HG03575 (cell line): ENCODE data around the gene TYMS.

ENCODE experiments used
- ATAC-seq: cut with Tn5 transposase; IDR thresholded peaks from one replicate; pipeline ENCODE4 v1.9.1; 2021; ENCODE audit not compliant: unreplicated experiment, insufficient number of reproducible peaks, low FRiP score; ENCODE audit errors: extremely low read depth

The TYMS gene

DNA sequence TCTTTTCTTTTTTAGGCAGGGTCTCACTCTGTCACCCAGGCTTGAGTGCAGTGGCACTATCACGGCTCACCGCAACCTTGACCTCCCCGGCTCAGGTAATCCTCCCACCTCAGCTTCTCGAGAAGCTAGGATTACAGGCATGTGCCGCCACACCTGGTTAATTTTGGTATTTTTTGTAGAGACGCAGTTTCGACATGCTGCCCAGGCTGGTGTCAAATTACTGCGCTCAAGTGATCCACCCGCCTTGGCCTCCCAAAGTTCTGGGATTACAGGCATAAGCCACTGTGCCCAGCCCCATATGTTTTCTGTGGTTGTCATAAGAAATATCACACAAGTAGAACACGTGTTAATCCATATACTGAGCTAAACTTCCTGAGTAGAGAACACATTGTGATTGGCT is 40.3 kb downstream of the TYMS start:
- no peak for ATAC-seq

DNA sequence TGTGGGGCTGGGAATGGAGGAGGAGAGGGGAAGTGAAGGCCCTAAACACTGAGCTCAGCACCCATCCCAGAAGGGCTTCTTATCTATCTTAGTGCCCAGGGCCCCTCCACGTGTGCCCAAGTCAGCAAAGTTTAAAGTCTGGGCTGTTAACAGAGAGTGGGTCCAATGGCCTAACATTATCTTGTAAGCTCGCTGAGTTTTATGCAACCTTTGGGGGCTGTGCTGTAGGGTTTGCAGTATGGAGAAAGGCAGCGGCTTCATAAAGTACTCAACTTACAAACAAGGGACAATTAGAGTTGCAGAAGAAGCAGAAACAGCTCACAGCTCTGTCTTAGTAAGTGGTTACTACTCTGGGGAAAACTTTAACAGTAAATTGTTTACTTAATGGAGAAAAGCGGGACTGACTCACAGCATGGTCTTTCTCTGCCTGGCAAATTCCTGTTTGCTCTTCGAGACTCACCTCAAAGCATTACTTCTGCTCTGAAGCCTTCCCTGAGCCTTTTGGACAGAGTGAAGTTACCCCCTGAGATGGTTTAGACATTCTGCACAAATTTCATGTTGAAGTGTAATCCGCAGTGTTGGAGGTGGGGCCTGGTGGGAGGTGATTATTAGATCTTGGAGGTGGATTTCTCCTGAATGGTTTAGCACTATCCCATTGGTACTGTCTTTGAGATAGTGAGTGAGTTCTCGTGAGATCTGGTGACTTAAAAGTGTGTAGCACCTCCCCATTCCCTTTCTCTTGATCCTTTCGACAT is 45.9 kb downstream of the TYMS start:
- no peak for ATAC-seq

DNA sequence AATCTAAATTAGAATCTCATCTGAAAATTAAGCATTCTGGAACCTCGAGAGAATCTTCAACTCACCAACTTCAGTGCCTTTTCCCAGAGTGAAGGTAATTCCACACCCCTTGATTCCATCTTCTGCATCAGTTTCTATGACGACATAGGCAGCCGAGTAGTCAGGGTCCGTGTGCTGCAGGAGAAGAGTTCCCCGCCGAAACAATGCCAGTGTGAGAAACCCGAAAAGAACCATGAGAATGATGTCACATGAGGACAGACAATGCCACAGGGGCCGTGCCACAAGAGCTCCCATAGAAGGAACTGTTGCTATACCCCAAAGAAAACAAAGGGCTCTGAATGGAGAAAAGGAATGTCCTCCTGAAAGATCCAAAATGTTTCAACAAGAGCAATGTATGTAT is 49.0 kb downstream of the TYMS start:
- no peak for ATAC-seq

DNA sequence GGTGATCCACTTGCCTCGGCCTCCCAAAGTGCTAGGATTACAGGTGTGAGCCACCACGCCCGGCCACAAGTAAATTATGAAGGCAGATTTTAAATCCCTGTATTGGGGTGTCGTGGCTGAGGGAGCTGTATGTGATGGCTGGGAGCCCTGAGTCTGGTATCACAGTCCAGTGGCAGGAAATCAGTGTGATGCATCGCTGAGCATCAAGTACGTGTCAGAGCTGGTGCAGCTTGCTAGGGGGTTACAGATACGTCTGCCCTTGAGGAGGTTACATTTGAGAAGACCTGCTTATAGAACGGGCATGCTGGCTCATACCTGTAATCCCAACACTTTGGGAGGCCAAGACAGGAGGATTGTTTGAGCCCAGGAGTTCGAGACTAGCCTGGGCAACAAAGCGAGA is 50.6 kb downstream of the TYMS start:
- no peak for ATAC-seq

DNA sequence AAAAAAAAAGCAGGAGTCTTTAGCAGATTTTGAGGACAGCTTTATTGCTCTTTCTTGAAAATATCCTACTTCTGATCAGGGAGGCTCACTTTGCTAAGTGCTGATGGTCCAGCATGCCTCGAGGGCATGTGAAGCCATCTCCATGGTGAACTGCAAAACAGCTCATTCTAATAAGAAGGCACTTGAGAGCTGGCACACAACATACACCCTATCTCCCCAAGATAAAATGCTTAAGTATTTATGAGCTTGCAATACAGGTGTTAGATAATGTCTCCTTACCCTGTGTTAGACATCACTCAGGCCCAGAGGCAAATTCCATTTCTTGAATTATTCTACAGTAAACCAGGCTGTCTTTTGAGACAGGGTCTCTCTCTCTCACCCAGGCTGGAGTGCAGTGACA is 52.3 kb downstream of the TYMS start:
- ATAC-seq = no peak

DNA sequence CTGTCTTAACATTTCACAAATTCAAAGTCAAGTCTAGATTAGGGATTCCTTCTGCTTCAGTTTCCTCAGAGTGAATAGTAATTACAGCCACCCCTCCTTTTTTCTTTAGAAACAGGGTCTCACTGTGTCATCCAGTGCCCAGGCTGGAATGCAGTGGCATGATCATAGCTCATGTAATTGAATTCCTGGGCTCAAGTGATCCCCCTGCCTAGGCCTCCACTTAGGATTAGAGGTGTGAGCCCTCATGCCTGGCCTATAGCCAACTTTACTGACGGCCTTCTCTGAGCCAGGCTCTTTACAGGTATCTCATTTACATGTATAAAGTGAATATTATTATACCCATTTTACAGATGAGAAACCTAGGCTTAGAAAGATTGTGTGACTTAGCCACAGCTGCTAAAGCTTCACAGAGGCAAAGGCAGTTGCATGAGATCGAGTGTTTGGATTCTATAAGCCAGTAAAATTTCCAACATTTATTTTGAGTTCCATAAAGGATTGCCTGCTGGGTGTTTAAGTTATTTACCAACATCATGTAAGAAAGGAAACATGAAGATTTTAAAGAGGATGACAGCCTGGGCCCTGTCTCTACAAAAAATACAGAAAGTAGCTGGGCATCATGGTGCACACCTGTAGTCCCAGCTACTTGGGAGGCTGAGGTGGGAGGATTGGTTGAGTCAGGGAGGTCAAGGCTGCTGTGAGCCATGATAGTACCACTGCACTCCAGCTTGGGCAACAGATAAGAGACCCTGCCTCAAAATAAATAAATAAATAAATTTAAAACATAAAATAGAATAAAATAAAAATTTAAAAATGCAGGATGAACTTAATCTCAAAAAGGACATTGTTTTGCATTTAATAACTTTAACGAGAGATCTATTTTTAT is 53.2 kb downstream of the TYMS start:
- ATAC-seq = no peak

DNA sequence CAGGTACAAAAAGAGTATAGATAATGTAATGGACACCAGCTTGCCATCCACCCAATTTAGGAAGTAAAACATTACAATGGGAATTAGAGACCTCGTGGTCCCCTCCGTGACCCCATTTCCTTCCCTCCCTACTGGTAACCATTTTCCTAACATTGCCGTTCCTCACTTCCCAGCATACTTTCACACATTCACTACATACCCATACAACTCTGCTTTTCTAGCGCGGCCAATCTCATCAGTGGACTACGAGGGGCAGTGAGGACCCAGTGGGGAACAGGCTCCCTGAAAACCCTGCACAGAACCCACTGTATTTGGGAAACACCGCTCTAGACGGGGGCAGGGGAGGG is 53.8 kb downstream of the TYMS start:
- no peak for ATAC-seq

DNA sequence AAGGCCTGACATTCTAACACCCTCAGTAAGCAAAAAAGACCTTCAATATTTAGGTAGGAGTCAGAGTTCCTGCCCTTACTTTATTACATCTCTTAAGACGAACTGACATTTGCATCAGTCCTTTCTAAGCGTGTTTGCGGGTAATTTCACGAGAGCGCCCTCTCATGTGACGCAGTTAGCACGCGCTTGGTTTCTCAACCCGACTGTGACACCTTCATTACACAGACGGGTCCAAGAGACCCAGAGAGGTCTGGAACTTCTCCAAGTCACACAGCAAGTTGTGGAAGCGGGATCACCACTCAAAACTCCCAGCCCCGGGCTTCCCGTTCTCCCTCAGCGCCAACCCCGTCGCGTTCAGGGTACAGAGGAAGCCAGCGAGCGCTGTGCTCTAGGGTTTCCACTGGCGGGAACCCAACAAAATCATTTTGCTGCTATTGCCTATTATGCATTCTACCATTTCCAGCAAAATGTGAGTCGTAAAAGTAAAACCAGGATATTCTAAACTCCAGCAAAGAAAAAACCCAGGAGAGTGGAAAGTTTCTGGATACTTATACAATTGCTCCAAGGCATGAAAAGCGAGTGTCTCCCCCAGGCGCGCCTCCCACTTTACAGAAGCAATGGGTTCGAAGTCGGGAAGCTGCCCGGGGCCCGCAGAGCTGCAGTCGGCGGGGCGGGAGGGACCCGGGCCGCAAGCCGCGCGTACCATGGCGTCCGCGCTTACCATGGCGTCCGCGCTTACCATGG is 54.4 kb downstream of the TYMS start:
- peak; percentile 56 for ATAC-seq

DNA sequence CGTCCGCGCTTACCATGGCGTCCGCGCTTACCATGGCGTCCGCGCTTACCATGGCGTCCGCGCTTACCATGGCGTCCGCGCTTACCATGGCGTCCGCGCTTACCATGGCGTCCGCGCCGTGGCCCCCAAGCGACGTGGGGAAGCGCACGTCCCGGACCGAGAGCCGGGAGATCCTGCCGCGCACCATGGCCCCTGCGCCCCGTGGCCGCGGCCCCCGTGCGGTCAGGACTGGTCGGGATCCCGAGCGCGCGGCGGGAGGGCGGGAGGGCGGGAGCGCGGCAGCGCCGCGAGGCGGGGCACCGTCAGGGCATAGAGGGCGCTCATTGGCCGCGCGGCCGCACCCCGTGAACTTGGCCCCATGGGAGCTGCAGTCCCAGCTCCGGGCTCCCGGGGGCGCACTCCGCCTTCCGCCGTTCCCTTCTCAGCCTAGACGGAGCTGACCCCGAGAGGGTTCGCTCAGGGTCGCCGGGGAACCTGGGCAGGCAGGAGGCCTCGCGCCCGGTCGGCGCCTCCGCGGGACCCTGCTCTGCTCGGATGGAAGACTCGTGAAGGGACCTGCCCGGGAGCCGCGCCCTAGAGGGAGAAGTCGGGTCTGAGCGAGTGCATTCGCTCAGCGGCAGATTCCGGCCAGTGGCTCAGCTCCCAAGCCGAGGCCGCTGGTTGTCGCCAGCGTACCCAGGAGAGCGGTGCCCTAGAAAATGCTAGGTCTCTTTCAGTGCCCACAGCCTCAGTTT is 55.1 kb downstream of the TYMS start, which contains the start of gene ENOSF1:
Gene ENOSF1, minus strand, starts transcription at position 230 of the 734 bp plus-strand sequence. Its CDS starts 43 bp downstream, at position 187.
- ATAC-seq = no peak

DNA sequence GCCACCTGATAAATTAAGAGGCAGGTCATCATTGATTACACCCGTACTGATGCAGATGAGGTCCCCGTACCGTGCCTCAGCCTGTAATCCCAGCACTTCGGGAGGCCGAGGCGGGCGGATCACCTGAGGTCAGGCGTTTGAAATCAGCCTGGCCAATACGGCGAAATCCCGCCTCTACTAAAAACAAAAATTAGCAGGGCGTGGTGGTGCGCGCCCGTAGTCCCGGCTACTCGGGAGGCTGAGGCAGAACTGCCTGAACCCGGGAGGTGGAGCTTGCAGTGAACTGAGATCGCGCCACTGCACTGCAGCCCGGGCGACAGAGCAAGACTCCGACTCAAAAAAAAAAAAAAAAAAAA is 55.7 kb downstream of the TYMS start:
- ATAC-seq = no peak

DNA sequence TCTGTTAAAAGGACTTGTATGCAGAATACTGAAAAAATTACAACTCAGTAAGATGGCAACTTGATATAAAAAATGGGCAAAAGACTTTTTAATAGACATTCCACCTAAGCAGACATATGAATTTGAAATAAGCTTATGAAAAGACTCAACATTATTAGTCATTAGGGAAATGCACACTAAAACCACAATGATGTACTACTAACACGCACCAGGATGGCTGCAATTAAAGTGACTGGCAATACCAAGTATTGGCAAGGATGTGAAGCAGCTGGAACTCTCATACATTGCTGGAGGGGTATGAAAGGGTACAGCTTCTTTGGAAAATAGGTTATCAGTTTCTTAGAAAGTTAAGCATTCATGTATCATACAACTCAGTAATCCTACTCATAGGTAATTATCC is 58.2 kb downstream of the TYMS start:
- no peak for ATAC-seq

DNA sequence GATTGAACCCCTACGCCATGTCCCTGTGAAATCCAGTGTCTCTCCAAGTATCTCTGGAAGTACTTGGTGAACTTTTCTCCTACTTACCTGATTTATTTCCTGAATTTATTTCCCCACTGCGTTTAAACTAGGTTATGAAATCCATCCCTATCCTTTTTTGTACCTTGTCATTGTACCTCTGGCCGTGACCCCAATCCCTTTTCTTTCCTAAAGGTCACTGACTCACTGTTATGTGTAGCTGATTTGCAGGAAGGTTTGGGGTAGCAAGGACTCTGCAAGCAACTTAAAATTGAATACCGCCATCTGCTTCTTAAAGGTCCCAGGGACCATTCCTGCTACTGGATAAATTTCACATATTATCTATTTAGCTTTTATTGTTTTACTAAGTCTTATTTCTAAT is 59.5 kb downstream of the TYMS start:
- ATAC-seq = no peak
